ENCODE measurements around the gene HSPBP1. TPM values are rescaled to one million over a fixed set of nuclear protein-coding genes. Genes with fewer than 3 reads are reported as not detected.

Gene HSPBP1
- total and polyA plus RNA-seq, 12 donors = 18.8 to 49.8 (median 33.2) TPM

DNA sequence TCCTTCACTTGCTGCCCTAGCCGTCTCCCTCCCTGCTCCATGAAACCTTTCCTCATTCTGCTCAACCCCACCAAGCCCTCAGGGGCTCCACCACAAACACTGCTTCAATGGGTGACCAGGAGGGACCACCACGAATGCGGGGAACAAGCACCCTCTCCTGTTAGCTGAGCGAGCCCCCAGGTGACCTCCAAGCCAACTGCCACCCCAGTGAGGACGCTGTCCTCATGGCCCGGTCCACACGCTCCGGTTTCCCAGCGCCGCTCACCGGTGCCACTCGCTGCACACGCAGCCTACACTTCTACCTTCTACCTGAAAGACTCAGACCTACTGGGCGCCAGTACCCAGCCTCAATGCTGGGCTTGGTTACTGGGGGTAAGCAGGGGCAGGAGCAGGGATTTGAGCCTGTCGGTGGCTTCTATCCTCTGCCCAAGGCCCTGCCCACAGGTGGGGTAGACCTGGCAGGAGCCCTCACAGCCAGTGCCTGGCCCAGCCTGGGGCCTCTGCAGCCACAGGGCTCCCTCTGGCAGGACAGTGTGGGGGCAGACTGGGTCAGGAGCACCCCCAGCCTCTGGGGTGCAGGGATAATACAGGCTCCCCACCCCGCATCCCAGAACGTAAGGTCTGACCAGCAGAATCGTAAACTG lies 50.6 kb downstream of the HSPBP1 start:
- TF ChIP-seq POLR2A (IDR thresholded peaks at IDR 0.05) = no peak
- TF ChIP-seq, protein P1, sequence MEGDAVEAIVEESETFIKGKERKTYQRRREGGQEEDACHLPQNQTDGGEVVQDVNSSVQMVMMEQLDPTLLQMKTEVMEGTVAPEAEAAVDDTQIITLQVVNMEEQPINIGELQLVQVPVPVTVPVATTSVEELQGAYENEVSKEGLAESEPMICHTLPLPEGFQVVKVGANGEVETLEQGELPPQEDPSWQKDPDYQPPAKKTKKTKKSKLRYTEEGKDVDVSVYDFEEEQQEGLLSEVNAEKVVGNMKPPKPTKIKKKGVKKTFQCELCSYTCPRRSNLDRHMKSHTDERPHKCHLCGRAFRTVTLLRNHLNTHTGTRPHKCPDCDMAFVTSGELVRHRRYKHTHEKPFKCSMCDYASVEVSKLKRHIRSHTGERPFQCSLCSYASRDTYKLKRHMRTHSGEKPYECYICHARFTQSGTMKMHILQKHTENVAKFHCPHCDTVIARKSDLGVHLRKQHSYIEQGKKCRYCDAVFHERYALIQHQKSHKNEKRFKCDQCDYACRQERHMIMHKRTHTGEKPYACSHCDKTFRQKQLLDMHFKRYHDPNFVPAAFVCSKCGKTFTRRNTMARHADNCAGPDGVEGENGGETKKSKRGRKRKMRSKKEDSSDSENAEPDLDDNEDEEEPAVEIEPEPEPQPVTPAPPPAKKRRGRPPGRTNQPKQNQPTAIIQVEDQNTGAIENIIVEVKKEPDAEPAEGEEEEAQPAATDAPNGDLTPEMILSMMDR (IDR thresholded peaks at IDR 0.05) = no peak
- no peaks in the 10 kb centered on the region for H3K27me3 ChIP-seq
- intact Hi-C loops (cut with DNase I) = no loop called here
- WGBS, 4 donors = 72 to 86% (median 82%) methylated on average over 12 to 18 of the region's 18 CpGs
- peak overlapping the region in 2 of 5 donors; percentile 21 to 49 for H3K27ac ChIP-seq
- DNase-seq = no peak
- peaks cover 0 to 72% of the 10 kb centered on the region in 2 donors for H3K36me3 ChIP-seq (replicated peaks in 1 of 2)
- H3K4me1 ChIP-seq (replicated peaks in 1 of 2) = peaks cover 8 to 11% of the 10 kb centered on the region in 2 donors
- no peak overlapping the region for H3K4me3 ChIP-seq
- H3K9me3 ChIP-seq (replicated peaks in 1 of 3) = no peaks in the 10 kb centered on the region

DNA sequence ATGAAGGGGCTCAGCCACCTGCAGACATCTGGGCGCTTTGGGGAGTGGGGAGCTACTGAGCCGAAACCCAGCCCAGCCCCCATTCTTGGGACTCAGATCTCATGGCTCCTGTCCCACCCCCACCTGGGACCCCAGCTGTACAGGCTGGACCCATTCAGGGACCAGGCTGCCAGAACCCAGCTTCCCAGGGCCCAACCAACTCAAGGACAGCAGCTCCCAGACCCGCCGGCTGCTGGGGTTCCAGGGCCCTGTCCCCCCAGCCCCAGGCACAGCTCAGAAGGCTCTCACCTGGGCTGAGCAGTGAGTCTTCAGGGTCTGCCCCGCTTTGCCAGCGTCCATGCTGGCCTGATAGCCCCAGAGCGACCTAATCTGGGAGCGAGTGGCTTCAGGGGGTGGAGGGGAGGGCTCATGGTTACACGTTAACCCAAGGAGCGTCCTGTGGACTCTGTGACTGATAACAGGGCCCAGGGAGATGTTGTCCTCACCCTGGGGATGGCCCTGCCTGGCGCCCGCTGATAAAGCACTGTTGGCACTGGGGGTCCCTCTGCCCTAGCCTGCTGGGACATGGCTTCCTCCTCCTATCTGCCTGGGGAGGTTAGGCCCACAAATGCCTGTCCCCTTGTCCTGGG lies 51.4 kb downstream of the HSPBP1 start, which contains the start of gene TMEM86B:
Gene TMEM86B (minus strand): TSS at position 361 of the 629 bp plus-strand sequence. CDS start 22 bp downstream, at position 339.
- WGBS, 4 donors = 82 to 87% (median 86%) methylated on average over 2 to 12 of the region's 12 CpGs; no CpG with 5 or more reads in 1 of the 4 donors
- Histone ChIP-seq H3K36me3 (replicated peaks in 1 of 2) (peaks cover 0 to 68% of the 10 kb centered on the region in 2 donors), H3K27ac (peak within 1 kb of the TSS in 2 of 5 donors; percentile 21 to 49), H3K4me1 (replicated peaks in 1 of 2) (peaks cover 8 to 11% of the 10 kb centered on the region in 2 donors), H3K4me3 (no peak within 1 kb of the TSS), H3K27me3 (no peaks in the 10 kb centered on the region), H3K9me3 (replicated peaks in 1 of 3) (no peaks in the 10 kb centered on the region)
- no peak for DNase-seq
- TF ChIP-seq, protein P1 (IDR thresholded peaks at IDR 0.05) = no peak
- no peak for TF ChIP-seq POLR2A (IDR thresholded peaks at IDR 0.05)
- intact Hi-C loops (cut with DNase I) = no loop called here

DNA sequence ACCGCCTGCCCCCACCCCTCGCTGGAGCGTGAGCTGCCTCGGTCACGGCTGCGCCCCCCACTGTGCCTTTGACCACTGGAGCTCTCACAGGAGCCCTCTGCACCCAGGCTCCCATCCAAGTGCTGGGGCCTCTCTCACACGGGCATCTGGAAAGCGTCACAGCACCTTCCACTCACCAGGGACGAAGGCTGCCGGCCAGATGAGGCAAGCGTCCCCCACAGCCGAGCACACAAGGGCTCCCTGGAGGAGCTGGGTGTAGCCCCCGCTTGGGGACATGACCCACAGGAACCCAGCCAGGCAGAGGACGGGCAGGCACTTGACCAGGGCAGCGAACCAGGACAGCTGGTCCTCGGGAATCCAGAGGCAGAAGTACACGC lies 51.9 kb downstream of the HSPBP1 start:
- Histone ChIP-seq H3K36me3 (replicated peaks in 1 of 2) (peaks cover 0 to 62% of the 10 kb centered on the region in 2 donors), H3K27ac (peak overlapping the region in 1 of 5 donors; percentile 49)
- 81 to 90% (median 82%) methylated on average over 14 to 17 of the region's 17 CpGs for WGBS, 4 donors

More for the DNA sequence above, 51.9 kb downstream of the HSPBP1 start:
- Histone ChIP-seq H3K9me3 (replicated peaks in 1 of 3) (no peaks in the 10 kb centered on the region), H3K4me3 (no peak overlapping the region), H3K27me3 (no peaks in the 10 kb centered on the region), H3K4me1 (replicated peaks in 1 of 2) (peaks cover 8 to 11% of the 10 kb centered on the region in 2 donors)
- no peak for TF ChIP-seq POLR2A (IDR thresholded peaks at IDR 0.05)
- TF ChIP-seq, protein P1 (IDR thresholded peaks at IDR 0.05) = no peak
- intact Hi-C loops (cut with DNase I) = no loop called here
- peak in 1 of 7 donors; percentile 78 for DNase-seq

Data from adrenal gland (tissue), 12 donors.